GM18517 (cell line): ENCODE measurements around the gene PACSIN3.
"Not testable (repeated sequence)": the region's sequence is repeated elsewhere in the genome, so short reads cannot be mapped to it uniquely, and the experiment has no call there.

Experiments used
- ATAC-seq: cut with Tn5 transposase; IDR thresholded peaks from one replicate; pipeline ENCODE4 v1.9.1; 2021; ENCODE audit warnings: mild to moderate bottlenecking, moderate library complexity; ENCODE audit not compliant: unreplicated experiment

PACSIN3 gene

GRCh38 chr11:47186076-47186699, at the start of gene PACSIN3:
Gene PACSIN3, minus strand, starts transcription at chr11:47186434. Its CDS starts 3,707 bp downstream, at chr11:47182727.
- no peak for ATAC-seq

GRCh38 chr11:47235163-47235562, 48.9 kb upstream of the PACSIN3 start:
- no peak for ATAC-seq

- ATAC-seq, result no peak
These were observed 48.5 kb upstream of the PACSIN3 start for GRCh38 chr11:47234669-47235100.

- ATAC-seq, result no peak
These were observed 47.9 kb upstream of the PACSIN3 start for GRCh38 chr11:47233989-47234668.

GRCh38 chr11:47233051-47233450, 46.8 kb upstream of the PACSIN3 start:
- no peak for ATAC-seq

- no peak for ATAC-seq
These were observed 42.9 kb upstream of the PACSIN3 start for GRCh38 chr11:47229161-47229560.

- peak; percentile 81 for ATAC-seq
These were observed 39.5 kb upstream of the PACSIN3 start for GRCh38 chr11:47225552-47226400.

GRCh38 chr11:47222696-47223095, 36.5 kb upstream of the PACSIN3 start:
- ATAC-seq, result no peak

GRCh38 chr11:47220401-47220821, 34.2 kb upstream of the PACSIN3 start:
- ATAC-seq, result no peak

- ATAC-seq, result no peak
These were observed 30.0 kb upstream of the PACSIN3 start for GRCh38 chr11:47216121-47216798.

GRCh38 chr11:47215366-47215910, 29.2 kb upstream of the PACSIN3 start:
- ATAC-seq, result no peak

- ATAC-seq, result peak; percentile 77
These were observed 27.8 kb upstream of the PACSIN3 start for GRCh38 chr11:47213950-47214565.

GRCh38 chr11:47212938-47213337, 26.7 kb upstream of the PACSIN3 start:
- ATAC-seq, result no peak

- no peak for ATAC-seq
These were observed 22.4 kb upstream of the PACSIN3 start for GRCh38 chr11:47208628-47209027.

- ATAC-seq, result not testable (repeated sequence)
These were observed 21.8 kb upstream of the PACSIN3 start for GRCh38 chr11:47208008-47208552.

- no peak for ATAC-seq
These were observed 21.2 kb upstream of the PACSIN3 start for GRCh38 chr11:47207459-47207858.

GRCh38 chr11:47206577-47206976, 20.3 kb upstream of the PACSIN3 start:
- not testable (repeated sequence) for ATAC-seq

- ATAC-seq, result no peak
These were observed 18.4 kb upstream of the PACSIN3 start for GRCh38 chr11:47204637-47204989.

GRCh38 chr11:47202576-47202975, 16.3 kb upstream of the PACSIN3 start:
- ATAC-seq, result no peak

- ATAC-seq, result no peak
These were observed 14.8 kb upstream of the PACSIN3 start for GRCh38 chr11:47201015-47201414.
